GM18868 (cell line): ENCODE results near the gene WLS.
A peak's percentile ranks its signal among the peaks of the same experiment; 100 is the strongest.
"Not testable (repeated sequence)": the region's sequence is repeated elsewhere in the genome, so short reads cannot be mapped to it uniquely, and the experiment has no call there.

Experiments used
- ATAC-seq: cut with Tn5 transposase; IDR thresholded peaks from one replicate; pipeline ENCODE4 v1.9.1; 2021; ENCODE audit warnings: mild to moderate bottlenecking, moderate library complexity; ENCODE audit not compliant: unreplicated experiment

WLS gene

GRCh38 chr1:68168545-68169171 is 63.7 kb downstream of the WLS start:
- ATAC-seq, result no peak

- ATAC-seq, result no peak
Observed at GRCh38 chr1:68167211-68167610, 65.1 kb downstream of the WLS start.

- ATAC-seq, result no peak
Observed at GRCh38 chr1:68166348-68166747, 66.0 kb downstream of the WLS start.

- ATAC-seq, result no peak
Observed at GRCh38 chr1:68165665-68166064, 66.7 kb downstream of the WLS start.

GRCh38 chr1:68164918-68165317 is 67.4 kb downstream of the WLS start:
- ATAC-seq, result no peak

- ATAC-seq, result no peak
Observed at GRCh38 chr1:68163220-68163619, 69.1 kb downstream of the WLS start.

GRCh38 chr1:68162761-68163160 is 69.6 kb downstream of the WLS start:
- ATAC-seq, result no peak

GRCh38 chr1:68161672-68162071 is 70.7 kb downstream of the WLS start:
- ATAC-seq, result not testable (repeated sequence)

- ATAC-seq, result peak; percentile 90
Observed at GRCh38 chr1:68160935-68161334, 71.4 kb downstream of the WLS start.

GRCh38 chr1:68160021-68160420 is 72.3 kb downstream of the WLS start:
- ATAC-seq, result no peak

GRCh38 chr1:68158837-68159236 is 73.5 kb downstream of the WLS start:
- no peak for ATAC-seq

GRCh38 chr1:68157416-68157815 is 74.9 kb downstream of the WLS start:
- no peak for ATAC-seq

GRCh38 chr1:68151690-68152089 is 80.6 kb downstream of the WLS start:
- ATAC-seq, result no peak

GRCh38 chr1:68149907-68150306 is 82.4 kb downstream of the WLS start:
- ATAC-seq, result no peak

- ATAC-seq, result no peak
Observed at GRCh38 chr1:68149110-68149798, 83.1 kb downstream of the WLS start.

GRCh38 chr1:68148631-68149030 is 83.7 kb downstream of the WLS start:
- no peak for ATAC-seq

GRCh38 chr1:68147534-68148171 is 84.7 kb downstream of the WLS start:
- ATAC-seq, result no peak

GRCh38 chr1:68145418-68146126 is 86.8 kb downstream of the WLS start:
- no peak for ATAC-seq

GRCh38 chr1:68144856-68145255 is 87.5 kb downstream of the WLS start:
- ATAC-seq, result no peak

- no peak for ATAC-seq
Observed at GRCh38 chr1:68143633-68144032, 88.7 kb downstream of the WLS start.

GRCh38 chr1:68142461-68142860 is 89.9 kb downstream of the WLS start:
- no peak for ATAC-seq

GRCh38 chr1:68142036-68142435 is 90.3 kb downstream of the WLS start:
- no peak for ATAC-seq
